HPDE6-E6E7 (cell line): ENCODE measurements around the gene KCTD16.

Experiments used
- DNase-seq: peaks from one replicate; pipeline ENCODE4 v3.0.0; 2011; ENCODE audit warnings: missing footprints; ENCODE audit errors: extremely low spot score

KCTD16 gene

DNA sequence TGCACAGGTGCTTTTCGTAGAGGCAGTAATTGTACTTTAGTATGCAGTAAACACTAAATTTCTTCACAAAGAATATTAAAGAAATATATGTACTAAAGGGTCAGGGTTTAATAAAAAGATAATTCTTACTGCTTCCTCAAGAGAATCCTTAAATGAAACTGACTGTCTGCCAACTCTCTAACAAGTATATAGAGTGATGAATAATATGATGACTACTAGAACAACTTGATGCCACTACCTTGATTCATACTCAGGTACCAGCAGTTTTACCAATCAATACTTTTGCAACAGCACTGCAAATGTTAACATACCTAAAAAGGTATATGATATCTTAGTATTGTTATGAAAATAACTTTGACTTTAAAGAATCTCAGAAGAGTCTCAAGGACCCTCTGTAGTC, 4.0 kb upstream of the KCTD16 start:
- DNase-seq, result no peak

DNA sequence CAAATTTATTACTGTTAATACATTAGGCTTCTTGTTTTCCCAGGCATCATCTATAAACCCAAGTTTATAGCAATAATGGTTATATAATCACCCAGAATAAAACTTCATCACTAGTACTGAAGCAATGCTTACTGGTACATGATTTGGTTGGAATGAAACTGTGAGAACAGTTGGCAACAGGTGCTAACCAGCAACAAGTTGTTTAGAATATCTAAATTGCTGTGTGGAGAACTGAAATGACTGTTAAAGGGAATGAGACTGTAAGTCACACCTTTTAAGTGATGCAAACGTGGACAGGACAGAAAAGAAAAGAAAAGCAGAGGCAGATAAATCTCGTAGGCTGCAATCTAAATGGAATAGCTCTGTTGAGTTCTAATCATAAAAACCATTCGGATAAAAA, 2.7 kb upstream of the KCTD16 start:
- DNase-seq, result no peak

GRCh38 chr5:144169904-144170275, 783 bp upstream of the KCTD16 start:
- no peak for DNase-seq

- DNase-seq, result no peak
Measured at GRCh38 chr5:144173766-144174165, 3.1 kb downstream of the KCTD16 start.

DNA sequence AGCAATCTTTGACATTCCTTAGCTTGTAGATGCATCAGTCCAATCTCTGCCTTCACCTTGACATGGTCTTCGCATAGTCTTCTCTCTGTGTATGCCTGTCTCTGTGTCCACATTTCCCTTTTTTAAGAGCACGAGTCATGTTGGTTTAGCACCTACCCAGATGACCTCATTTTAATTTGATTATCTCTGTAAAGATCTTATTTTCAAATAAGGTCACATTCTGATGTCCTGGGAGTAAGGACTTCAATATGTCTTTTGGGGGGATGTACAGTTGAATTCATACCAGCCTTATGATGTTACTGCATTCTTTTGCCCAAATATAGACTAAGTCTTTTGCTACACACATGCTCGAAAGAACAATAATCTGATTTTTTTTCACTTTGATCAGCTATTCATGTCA, 6.9 kb downstream of the KCTD16 start:
- no peak for DNase-seq

DNA sequence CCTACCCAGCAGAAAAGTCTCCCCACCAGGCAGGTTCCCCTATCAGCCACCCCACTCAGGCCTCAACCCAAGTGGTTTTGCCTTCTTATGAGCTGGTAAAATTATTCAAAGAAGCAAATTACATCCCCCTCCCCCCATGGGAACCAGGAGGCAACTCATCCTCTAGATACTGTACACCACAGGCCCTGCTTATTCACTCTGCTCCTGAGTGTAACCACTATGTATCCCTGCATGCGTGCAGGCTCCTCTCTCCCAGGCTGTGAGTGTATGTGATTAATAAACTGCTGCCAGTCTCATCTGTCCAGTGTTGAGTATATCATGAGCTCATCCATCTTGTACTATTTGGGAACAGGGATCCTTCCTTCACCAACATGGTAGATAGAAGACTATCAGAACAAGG, 8.6 kb downstream of the KCTD16 start:
- DNase-seq, result no peak

DNA sequence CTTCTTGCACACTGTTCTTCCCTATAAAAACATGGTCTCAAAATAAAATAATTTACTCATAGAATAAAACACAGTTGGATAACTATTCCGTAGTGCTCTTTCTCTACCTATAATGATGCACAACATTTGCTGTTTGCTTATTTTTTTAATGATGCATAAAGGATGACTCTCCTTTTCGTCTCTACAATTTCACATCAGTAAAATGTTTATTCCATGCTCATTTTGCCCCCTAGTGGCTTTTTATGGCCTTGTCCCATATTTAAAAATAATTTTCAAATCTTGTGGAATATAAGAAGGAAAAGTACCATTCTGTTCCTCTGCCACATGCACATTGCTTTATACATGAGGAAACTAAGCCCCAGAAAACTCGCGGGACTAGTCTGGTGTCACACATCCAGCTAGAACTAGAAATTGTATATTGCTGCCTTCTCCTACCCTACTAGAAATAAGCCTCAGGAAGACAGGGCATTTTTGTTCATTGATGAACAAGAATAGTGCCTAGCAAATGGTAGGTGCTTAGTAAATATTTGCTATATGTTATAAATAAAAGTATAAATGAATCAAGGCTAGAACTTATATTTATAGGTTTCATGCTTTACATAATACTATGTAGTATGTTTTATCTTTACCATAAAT, 12.7 kb downstream of the KCTD16 start:
- DNase-seq, result no peak

DNA sequence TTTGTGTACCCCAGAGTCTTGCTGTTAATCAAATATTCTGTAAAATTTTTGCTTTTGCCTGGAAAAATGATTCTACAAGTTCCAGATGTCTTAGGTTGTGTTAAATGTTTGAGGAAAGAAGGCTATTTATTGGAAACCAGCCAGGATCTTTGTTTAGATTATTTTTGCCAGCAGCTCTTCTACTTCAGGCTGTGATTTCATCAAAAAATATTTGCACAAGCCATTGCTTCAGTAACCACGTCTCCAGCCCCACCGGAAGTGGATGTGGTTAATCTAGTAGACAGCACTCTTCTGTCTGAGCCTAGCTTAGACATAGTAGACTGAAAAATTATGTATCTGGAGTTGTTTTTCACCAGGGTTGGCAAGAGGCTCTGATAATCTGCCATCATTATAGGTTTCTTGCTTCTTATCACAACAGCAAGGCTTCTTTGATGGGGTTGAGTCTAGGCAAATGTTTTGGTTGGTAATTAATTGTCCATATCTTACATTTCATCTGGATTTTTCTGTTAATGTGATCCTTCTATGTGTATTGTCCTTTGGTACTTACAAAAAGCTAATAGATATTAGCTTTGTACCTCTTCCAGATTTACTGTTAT, 17.1 kb downstream of the KCTD16 start:
- DNase-seq, result no peak

GRCh38 chr5:144189800-144190429, 19.2 kb downstream of the KCTD16 start:
- DNase-seq, result no peak

DNA sequence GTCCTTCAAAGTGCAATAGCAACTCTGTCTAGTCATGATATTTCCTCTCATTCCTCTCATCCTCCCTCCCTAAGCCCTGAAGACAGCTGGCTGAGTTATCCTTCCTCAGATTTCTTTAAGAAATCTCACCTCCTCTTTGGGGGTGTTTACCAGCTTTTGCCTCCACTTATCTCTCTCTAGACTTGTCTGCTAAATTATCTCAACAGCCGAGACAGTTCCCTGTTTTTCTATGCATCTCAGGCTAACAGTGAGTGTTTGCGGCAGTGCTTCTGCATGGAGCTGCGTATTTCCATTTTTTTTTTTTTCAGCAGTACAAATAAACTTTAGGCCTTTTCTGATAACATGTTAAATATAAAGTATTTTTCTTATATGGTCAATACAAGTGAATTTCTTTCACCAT, 20.9 kb downstream of the KCTD16 start:
- no peak for DNase-seq

DNA sequence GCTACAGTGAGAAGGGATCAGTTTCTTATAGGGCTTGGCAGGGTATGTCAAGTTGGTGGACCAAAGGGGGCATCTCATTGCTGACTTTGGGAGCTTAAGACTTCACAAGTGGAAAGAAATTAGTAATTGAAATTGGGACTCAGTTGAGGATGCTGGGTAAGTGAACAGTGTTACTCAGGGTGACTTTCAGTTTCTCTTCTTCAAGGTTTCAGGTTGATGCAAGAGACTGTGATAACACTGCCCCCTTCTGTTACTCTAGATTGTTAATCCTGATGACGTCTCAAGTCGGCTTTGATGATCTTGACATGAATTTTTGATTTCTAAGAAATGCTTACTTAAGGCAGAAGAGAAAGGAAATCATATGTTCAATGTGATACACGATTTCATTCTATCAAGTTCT, 21.3 kb downstream of the KCTD16 start:
- DNase-seq, result peak; percentile 43

DNA sequence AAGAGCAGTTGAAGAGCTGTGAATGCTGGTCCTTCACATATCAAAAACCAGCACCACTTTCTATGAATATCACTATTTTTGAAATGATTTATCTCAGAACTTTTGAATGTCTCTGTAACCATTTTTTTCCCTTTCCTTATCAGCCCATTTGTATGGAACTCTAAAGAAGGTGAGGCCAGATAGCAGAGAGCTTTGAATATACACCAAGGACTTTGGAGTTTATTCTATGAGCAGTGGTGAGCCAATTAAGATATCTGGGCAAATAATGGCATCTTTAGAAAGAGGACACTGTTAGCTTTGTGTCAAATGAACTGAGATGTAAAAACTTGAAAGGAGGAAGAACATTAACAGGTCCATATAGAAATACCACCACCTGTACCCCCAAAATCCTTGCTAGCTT, 22.0 kb downstream of the KCTD16 start:
- no peak for DNase-seq

GRCh38 chr5:144194144-144194543, 23.5 kb downstream of the KCTD16 start:
- DNase-seq, result no peak

DNA sequence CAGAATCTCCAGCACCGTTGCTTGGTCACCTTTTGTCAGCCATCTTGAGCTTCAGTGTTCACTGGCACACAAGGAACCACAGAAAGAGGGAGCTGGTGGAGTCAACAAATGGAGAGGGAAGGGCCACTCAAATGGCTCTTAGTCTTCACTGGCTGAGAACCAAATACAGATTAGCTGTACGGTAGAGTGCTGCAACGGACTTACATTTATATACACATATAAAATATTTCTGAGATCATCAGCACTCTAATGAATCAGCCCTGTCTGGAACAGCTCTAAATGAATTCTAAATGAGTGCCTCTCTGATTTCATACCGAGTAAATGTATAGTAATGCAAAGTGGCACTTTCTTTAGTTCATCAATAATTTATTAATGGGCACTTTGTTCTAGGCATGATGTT, 24.8 kb downstream of the KCTD16 start:
- DNase-seq, result no peak

DNA sequence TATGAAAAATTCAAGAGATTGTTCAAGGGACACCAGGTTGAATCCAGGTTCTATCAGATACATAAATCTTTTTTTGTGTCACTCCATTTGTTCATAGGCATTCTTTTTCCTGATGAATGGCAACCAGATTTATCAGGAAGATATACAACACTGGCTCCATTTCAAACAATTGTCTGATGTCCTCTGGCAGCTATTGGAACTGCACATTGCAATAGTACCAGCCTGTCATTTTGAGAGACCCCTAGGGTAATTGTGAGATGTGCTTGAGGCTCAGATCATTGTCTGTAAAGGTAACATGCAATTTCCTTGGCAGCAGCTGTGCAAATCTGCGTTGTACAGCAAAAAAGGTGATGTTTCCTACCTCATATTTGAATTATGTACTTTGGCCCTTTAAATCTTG, 25.9 kb downstream of the KCTD16 start:
- no peak for DNase-seq

DNA sequence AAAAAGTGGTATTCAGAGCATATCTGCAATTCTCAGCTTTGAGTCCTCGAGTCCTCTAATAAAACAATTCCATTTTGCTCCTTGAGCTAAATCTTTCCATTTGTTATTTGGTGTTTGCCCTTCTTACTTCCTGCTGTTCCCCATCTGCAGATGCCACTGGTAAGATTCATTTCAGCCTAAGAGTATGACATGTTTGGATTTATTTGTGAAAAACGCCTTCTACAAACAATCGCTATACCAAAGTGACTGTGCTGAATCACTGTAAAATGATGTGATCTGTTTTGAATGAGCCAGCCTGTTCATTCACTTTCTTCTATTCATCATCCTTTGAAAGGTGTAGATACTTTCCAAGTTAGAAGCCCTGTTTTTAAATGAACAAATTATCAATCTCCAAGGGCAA, 27.7 kb downstream of the KCTD16 start:
- no peak for DNase-seq

DNA sequence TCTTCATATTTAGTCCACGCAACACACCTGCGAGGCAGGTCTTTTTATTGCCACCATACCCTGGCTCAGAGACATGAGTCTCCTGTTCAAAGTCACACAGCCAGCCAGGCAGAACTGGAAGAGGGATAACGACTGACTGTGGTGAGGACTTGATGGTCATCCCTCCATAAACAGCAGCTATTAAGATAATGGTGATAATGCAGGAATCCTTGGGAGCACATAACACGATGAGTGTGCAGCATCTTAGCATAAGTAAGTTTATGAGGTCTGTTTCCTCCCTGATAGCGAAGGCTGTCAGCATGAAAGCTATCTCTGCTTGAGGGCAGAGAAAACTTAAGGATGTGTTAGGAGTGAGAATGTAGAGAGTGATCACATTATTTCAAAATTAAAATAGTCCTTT, 30.9 kb downstream of the KCTD16 start:
- DNase-seq, result no peak

DNA sequence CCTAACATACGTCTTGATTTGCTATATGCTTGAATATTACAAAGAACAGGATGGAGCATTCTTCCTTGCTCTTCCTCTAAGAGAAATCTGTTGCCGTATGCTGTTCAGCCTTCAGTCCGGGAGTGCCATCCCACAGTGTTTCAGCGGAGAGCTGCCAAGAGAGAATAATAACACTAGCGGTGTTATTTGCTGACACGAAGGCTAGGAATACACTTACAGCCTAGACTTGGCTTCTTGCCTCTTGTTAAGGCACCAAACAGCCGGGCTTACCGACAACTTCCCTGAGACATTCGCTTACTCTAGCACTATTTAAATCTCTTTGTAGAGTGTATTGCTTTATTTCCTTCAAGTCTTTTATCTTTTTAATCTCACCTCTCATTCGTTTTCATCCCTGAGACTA, 31.4 kb downstream of the KCTD16 start:
- DNase-seq, result no peak

GRCh38 chr5:144202726-144203125, 32.1 kb downstream of the KCTD16 start:
- DNase-seq, result no peak

DNA sequence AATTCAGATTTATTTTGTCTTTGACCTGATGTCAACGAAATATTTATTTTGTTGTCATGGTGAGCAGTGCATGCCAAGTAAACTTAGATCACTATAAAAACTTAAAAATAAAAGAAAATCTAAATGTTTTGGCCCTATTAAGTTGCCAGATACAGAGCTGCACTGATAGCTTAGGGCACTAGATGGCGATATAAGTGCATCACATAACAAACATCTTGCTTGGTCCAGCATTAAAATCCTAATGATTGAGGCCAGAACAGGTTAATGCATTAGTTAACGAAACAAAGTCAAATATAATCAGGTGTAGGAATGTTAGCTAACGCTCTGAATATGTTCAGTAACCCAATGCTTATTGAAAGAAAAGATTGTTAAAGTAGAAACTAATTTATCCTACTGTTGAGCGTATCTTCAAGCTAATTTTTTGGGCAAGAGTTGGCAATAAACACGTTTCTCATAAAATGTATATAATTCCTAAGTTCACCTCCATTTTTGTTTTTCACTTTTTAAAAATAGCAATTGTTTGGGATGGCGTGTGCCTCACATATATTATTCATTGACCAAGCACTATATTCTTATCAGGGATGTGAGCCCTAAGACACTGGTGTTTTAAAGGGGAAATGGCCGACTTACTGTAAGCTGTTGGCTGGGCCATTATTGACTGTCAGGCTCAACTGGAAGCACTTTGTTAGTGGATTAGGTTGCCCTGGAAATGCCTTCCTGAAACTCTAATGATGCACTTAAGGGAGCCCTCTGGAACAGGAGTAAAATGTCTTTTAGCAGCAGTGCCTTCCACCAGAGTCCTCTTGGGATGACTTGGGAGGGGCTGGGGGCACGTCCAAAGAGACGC, 33.3 kb downstream of the KCTD16 start:
- peak; percentile 12 for DNase-seq

- DNase-seq, result no peak
Measured at GRCh38 chr5:144205141-144205551, 34.5 kb downstream of the KCTD16 start.

DNA sequence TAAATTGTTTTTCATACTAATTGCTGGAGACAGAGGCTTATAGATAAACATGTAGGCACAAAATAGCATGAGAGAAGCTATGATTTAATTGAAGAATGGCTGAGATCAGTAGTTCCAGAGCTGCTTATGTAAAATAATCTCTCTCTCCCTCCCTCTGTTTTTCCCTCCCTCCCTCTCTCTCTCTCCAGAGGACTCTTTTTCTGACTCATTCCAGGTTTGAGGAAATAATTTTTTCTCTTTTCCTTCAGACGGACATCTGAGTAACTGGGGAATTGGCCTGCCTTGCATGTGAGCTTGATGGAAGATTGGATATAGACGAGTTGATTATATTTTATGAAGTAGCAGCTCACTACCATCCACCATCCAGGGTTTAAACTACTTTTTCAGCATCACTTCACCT, 35.5 kb downstream of the KCTD16 start:
- no peak for DNase-seq
